ENCODE data around the gene CDH5. TPM values are rescaled to one million over a fixed set of nuclear protein-coding genes. Genes with fewer than 3 reads are reported as not detected.

CDH5 gene
- total RNA-seq, 1 experiment from 2014 or later: 3.6 TPM

DNA sequence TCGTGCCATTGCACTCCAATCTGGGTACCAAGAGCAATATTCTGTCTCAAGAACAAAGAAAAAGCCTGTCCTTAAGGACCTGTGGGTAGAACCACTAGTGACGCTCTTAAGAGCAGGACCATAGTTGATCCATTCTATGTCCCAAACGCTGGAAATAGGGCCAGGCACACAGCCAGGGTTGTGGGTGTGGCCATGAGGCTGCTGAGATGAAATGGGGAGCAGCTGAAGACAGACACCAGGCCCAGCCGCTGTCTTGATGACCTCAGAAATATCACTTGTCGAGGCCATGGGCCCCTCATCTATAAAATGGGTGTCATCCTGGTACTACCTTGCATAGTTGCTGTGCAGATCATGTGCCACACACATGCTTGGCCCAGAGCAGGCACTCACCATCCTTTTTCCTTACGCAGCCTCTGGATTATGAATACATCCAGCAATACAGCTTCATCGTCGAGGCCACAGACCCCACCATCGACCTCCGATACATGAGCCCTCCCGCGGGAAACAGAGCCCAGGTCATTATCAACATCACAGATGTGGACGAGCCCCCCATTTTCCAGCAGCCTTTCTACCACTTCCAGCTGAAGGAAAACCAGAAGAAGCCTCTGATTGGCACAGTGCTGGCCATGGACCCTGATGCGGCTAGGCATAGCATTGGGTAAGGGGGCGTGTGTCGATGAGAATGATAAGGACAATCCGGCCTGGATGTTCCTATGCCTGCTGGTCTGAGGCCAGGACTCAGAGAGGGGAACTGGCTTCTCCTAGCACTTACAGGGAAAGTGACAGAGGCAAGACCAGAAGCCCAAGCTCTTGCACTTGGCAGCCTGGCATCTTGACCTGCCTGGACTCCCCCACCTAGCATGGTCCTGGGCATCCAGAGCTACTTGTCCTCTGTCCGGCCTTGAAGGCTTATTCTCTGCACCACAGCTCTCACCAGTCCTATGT lies 25.5 kb downstream of the CDH5 start:
- H3K9me2 ChIP-seq (ENCODE audit: insufficient read depth): no peaks in the 10 kb centered on the region
- ChIA-PET CTCF (no interaction called here), POLR2A (ENCODE audit: unreplicated experiment) (no interaction called here)
- H3K36me3 ChIP-seq (ENCODE audit: low read depth): no peaks in the 10 kb centered on the region
- BruUV-seq (replicated peaks): no TSS peak
- H3K4me2 ChIP-seq: no peak overlapping the region
- no peaks in the 10 kb centered on the region for H3F3A ChIP-seq (ENCODE audit: insufficient read depth, low read depth)
- intact Hi-C loops (cut with micrococcal nuclease; ENCODE audit: unreplicated experiment): no loop called here
- H3K79me2 ChIP-seq (ENCODE audit: low read depth): no peaks in the 10 kb centered on the region
- no peaks in the 10 kb centered on the region for H4K20me1 ChIP-seq (ENCODE audit: insufficient read depth)
- DNase-seq: no peak
- TF ChIP-seq CTCF (conservative IDR thresholded peaks at IDR 0.05) (no peak), EZH2 (IDR thresholded peaks at IDR 0.05; ENCODE audit: low read depth) (no peak)
- H3K27me3 ChIP-seq (ENCODE audit: insufficient read depth, low read depth): no peaks in the 10 kb centered on the region
- no peak overlapping the region for H3K4me3 ChIP-seq
- no peaks in the 10 kb centered on the region for H3K9me3 ChIP-seq (ENCODE audit: insufficient read depth, low read depth)
- no peaks in the 10 kb centered on the region for H3K4me1 ChIP-seq (replicated peaks; ENCODE audit: insufficient read depth)
- no peak overlapping the region for H2AFZ ChIP-seq
- no peak overlapping the region for H3K27ac ChIP-seq

DNA sequence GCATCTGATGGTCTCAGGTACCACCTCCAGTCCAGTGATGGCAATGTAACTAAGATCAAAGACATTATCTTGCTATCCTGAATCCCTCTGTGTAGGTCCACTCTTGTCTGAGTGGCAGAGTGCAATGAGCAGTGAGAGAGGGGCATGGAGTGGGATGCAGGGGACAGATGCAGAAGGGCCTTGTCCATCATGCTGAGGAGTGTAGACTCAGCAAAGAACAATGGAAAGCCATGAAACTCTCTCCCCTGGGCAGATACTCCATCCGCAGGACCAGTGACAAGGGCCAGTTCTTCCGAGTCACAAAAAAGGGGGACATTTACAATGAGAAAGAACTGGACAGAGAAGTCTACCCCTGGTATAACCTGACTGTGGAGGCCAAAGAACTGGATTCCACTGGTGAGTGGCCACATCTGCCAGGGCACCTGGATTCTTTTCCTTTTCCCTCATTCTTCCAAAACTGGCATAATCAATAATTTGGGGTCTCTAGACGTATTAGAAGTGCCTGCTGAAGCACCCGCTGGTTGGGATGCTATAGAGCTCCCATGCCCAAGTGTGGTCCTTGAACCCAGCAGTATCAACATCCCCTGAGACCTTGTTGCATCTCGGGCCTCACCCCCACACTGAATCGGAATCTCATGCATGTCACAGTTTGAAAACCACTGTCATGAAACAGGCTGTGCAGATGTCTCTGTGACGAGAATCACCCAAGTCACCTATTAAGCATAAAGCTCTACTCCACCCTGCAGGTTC lies 29.5 kb downstream of the CDH5 start:
- no peak for DNase-seq
- no peak overlapping the region for H2AFZ ChIP-seq
- H3F3A ChIP-seq (ENCODE audit: insufficient read depth, low read depth): no peaks in the 10 kb centered on the region
- ChIA-PET POLR2A (ENCODE audit: unreplicated experiment) (no interaction called here), CTCF (no interaction called here)
- no peak overlapping the region for H3K4me2 ChIP-seq
- H3K79me2 ChIP-seq (ENCODE audit: low read depth): no peaks in the 10 kb centered on the region
- H3K36me3 ChIP-seq (ENCODE audit: low read depth): no peaks in the 10 kb centered on the region
- no peaks in the 10 kb centered on the region for H3K4me1 ChIP-seq (replicated peaks; ENCODE audit: insufficient read depth)
- H4K20me1 ChIP-seq (ENCODE audit: insufficient read depth): no peaks in the 10 kb centered on the region
- TF ChIP-seq EZH2 (IDR thresholded peaks at IDR 0.05; ENCODE audit: low read depth): no peak
- no peak for TF ChIP-seq CTCF (conservative IDR thresholded peaks at IDR 0.05)
- no peaks in the 10 kb centered on the region for H3K27me3 ChIP-seq (ENCODE audit: insufficient read depth, low read depth)
- H3K9me3 ChIP-seq (ENCODE audit: insufficient read depth, low read depth): no peaks in the 10 kb centered on the region
- no peaks in the 10 kb centered on the region for H3K9me2 ChIP-seq (ENCODE audit: insufficient read depth)
- no peak overlapping the region for H3K27ac ChIP-seq
- no TSS peak for BruUV-seq (replicated peaks)
- no peak overlapping the region for H3K4me3 ChIP-seq
- intact Hi-C loops (cut with micrococcal nuclease; ENCODE audit: unreplicated experiment): no loop called here

- H2AFZ ChIP-seq: no peak overlapping the region
- ChIA-PET POLR2A (ENCODE audit: unreplicated experiment) (interaction anchor here (0.7 kb wide), 1 partner anchor 39 kb away, joined by 4 read pairs; no protein-coding TSS in a partner anchor), CTCF (no interaction called here)
- no peak overlapping the region for H3K4me3 ChIP-seq
- no peaks in the 10 kb centered on the region for H3K79me2 ChIP-seq (ENCODE audit: low read depth)
- no peak for TF ChIP-seq CTCF (conservative IDR thresholded peaks at IDR 0.05)
- TF ChIP-seq EZH2 (IDR thresholded peaks at IDR 0.05; ENCODE audit: low read depth): no peak
- no peaks in the 10 kb centered on the region for H3K9me2 ChIP-seq (ENCODE audit: insufficient read depth)
- no peak overlapping the region for H3K4me2 ChIP-seq
- no peaks in the 10 kb centered on the region for H3K36me3 ChIP-seq (ENCODE audit: low read depth)
- no peaks in the 10 kb centered on the region for H3F3A ChIP-seq (ENCODE audit: insufficient read depth, low read depth)
- no peak for DNase-seq
- H3K27ac ChIP-seq: no peak overlapping the region
- no peaks in the 10 kb centered on the region for H3K9me3 ChIP-seq (ENCODE audit: insufficient read depth, low read depth)
- intact Hi-C loops (cut with micrococcal nuclease; ENCODE audit: unreplicated experiment): no loop called here
- no peaks in the 10 kb centered on the region for H3K4me1 ChIP-seq (replicated peaks; ENCODE audit: insufficient read depth)
- no peaks in the 10 kb centered on the region for H4K20me1 ChIP-seq (ENCODE audit: insufficient read depth)
- BruUV-seq (replicated peaks): no TSS peak
- H3K27me3 ChIP-seq (ENCODE audit: insufficient read depth, low read depth): no peaks in the 10 kb centered on the region
These were observed 31.4 kb downstream of the CDH5 start for GRCh38 chr16:66397736-66398433.
